Spleen (tissue), 11 donors: ENCODE results near the gene MMP7. TPM values are rescaled to one million over a fixed set of nuclear protein-coding genes. Genes with fewer than 3 reads are reported as not detected.

Source experiments
- DNase-seq: peaks from one replicate; pipeline ENCODE4 v3.0.0-alpha.2; 2020
- H3K27ac ChIP-seq, 8 donors: fragments of 200-600 bp; sonication (generic) in 7 of 8; 1 replicate in 4 of 8; 2 replicates in 4 of 8; pipeline versions ENCODE4 v1.5.0 to v1.8.0; 2016 to 2021; ENCODE audit warnings: inconsistent platforms in 4 of 8, mild to moderate bottlenecking in 4 of 8, moderate library complexity in 1 of 8
- H3K27me3 ChIP-seq, 7 donors: fragments of 200-600 bp; sonication (generic) in 6 of 7; replicated peaks in 1 of 7; 1 replicate in 4 of 7; 2 replicates in 3 of 7; pipeline versions ENCODE4 v1.5.0 to v1.8.0; 2016 to 2021; ENCODE audit warnings: inconsistent platforms in 3 of 7, mild to moderate bottlenecking in 1 of 7
- H3K36me3 ChIP-seq, 6 donors: fragments of 200-600 bp; sonication (generic) in 5 of 6; 1 replicate in 4 of 6; 2 replicates in 2 of 6; pipeline versions ENCODE4 v1.5.0 to v1.8.0; 2016 to 2021; ENCODE audit warnings: inconsistent platforms in 2 of 6
- H3K4me1 ChIP-seq, 6 donors: fragments of 200-600 bp; sonication (generic) in 5 of 6; 1 replicate in 3 of 6; 2 replicates in 3 of 6; pipeline versions ENCODE4 v1.5.0 to v1.8.0; 2016 to 2021; ENCODE audit warnings: inconsistent platforms in 3 of 6
- H3K4me3 ChIP-seq, 8 donors: fragments of 200-600 bp; sonication (generic) in 7 of 8; 1 replicate in 4 of 8; 2 replicates in 4 of 8; pipeline versions ENCODE4 v1.5.0 to v1.8.0; 2016 to 2021; ENCODE audit warnings: inconsistent platforms in 4 of 8, mild to moderate bottlenecking in 4 of 8, moderate library complexity in 2 of 8
- H3K9me3 ChIP-seq, 8 donors: fragments of 200-600 bp; sonication (generic) in 7 of 8; 1 replicate in 4 of 8; 2 replicates in 4 of 8; pipeline versions ENCODE4 v1.5.0 to v1.8.0; 2016 to 2021; ENCODE audit warnings: inconsistent platforms in 4 of 8
- CTCF ChIP-seq, 11 experiments: fragments of 200-600 bp in 7 of 11; fragments of 450-650 bp in 4 of 11; sonication (generic) in 4 of 11; IDR thresholded peaks in 8 of 11; conservative IDR thresholded peaks in 3 of 11; 1 replicate in 7 of 11; 2 replicates in 4 of 11; pipeline versions ENCODE4 v1.4.0 to v1.8.0; 2016 to 2021; ENCODE audit warnings: antibody characterized with exemption in 11 of 11, inconsistent platforms in 4 of 11, mild to moderate bottlenecking in 1 of 11
- POLR2A ChIP-seq, 3 donors: fragments of 450-650 bp; IDR thresholded peaks; one replicate each; pipeline ENCODE4 v1.5.1; 2017; ENCODE audit warnings: antibody characterized with exemption in 3 of 3, mild to moderate bottlenecking in 1 of 3
- POLR2AphosphoS5 ChIP-seq, 3 donors: sonication (generic); formaldehyde crosslinking; IDR thresholded peaks; one replicate each; pipeline ENCODE4 v1.5.1; 2017; ENCODE audit warnings: antibody characterized with exemption in 3 of 3
- WGBS, 5 donors: extraction: QIAGEN DNeasy Blood & Tissue Kit in 3 of 5; methylation state at CpG; one replicate each; pipeline versions ENCODE4 v1.1.5 to v1.1.7; 2013 to 2018; 5-methylcytosine and 5-hydroxymethylcytosine counted together
- intact Hi-C: fragments of 100-400 bp; cut with DNase I; formaldehyde crosslinking; loops from one replicate; pipeline ENCODE4 v1.15.0; 2023; ENCODE audit warnings: low total_unique reads
- polyA plus RNA-seq, 3 donors: library from polyadenylated mRNA; stranded (reverse); fragments of 200-250 nt; gene quantifications; one replicate each; pipeline ENCODE4 v1.2.1, GENCODE V29; 2013
- total RNA-seq, 7 donors: library from RNA; depleted of rRNA in 3 of 7; stranded (reverse); fragments of >200 nt in 3 of 7; fragmentation: NEBNext Ultra II Directional in 4 of 7; extraction: Animal tissue kit (Norgen Biotek cat#: 25700) in 4 of 7; gene quantifications; one replicate each; pipeline versions ENCODE4 v1.1.0 to v1.2.1, GENCODE V29; 2016 to 2021
- donor health status: healthy with polysubstance abuse.
- donor health status: DM: no; HTN: no; CAD: no; lungs with moderate emphysema.
- donor health status: DM: no; HTN: no; CAD: no.
- donor health status: Bipolar disorder and iron deficiency.
- donor health status: healthy.
- donor health status: DM: no; HTN: no; CAD: no.
- donor health status: DM: yes; HTN: yes; CAD: no.

MMP7 gene
- total and polyA plus RNA-seq, 10 donors = 0.34 to 0.63 (median 0.59) TPM; not detected in 7

DNA sequence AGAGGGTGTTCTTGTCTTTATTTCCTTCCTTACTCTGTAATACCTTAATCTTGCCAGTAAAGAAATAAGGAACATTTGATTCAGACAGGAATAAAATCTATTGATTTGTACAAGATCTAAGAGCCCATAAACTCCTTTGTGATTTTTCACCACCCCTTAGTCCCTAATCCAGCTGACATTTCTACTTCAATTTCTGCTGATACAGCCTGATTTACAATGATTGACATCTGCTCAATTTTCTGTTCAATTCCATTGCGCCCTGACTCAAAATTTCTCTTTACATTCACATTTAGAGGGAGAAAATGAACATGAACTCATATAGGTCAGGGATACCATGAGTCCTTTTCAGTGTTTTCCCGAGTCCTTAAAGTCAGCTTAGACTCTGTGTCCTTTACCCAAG is 50.8 kb downstream of the MMP7 start:
- intact Hi-C loops = no loop called here
- H3K4me3 ChIP-seq = no peak overlapping the region
- no peak for DNase-seq
- no peaks in the 10 kb centered on the region for H3K9me3 ChIP-seq
- no peak for TF ChIP-seq CTCF (IDR thresholded peaks at IDR 0.05 in 8 of 11, conservative IDR thresholded peaks at IDR 0.05 in 3 of 11)
- no peak for TF ChIP-seq POLR2AphosphoS5 (IDR thresholded peaks at IDR 0.05)
- TF ChIP-seq POLR2A (IDR thresholded peaks at IDR 0.05) = no peak
- 94 to 100% (median 96%) methylated on average over 2 of the region's 2 CpGs for WGBS, 5 donors
- H3K27me3 ChIP-seq = no peaks in the 10 kb centered on the region
- H3K36me3 ChIP-seq = no peaks in the 10 kb centered on the region
- no peak overlapping the region for H3K27ac ChIP-seq
- H3K4me1 ChIP-seq = peaks cover 0 to 26% (median 12%) of the 10 kb centered on the region in 6 donors

DNA sequence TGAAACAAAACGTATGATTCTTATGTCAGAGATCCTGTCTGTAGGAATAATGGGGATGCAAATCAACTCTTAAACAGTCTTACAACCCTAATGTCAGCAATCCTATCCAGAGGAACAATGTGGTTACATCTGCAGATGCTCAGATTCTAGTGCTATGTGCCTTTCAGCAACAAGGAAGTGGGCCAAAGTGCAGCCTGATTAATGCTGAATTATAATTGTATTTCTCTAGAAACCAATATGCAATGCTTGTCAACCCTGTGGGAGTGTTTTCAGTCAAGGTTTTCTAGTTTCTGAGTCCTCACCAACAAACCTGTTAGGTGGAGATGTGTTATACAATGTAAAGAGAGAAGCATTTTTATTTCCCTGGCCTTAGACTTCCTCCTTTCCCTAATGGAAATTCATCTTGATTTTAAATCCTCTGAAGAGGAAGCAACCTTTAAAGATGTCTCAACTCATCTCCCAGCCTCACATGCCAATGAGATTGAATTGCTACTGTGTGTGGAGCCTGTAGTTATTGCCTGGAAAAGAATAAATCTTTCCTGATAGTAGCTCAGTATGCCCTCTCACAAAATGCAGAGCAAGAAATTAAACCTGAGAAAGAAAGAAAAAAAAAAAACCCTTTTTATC is 51.8 kb downstream of the MMP7 start:
- Histone ChIP-seq H3K4me1 (peaks cover 0 to 35% (median 13%) of the 10 kb centered on the region in 6 donors), H3K36me3 (no peaks in the 10 kb centered on the region), H3K27ac (no peak overlapping the region), H3K27me3 (no peaks in the 10 kb centered on the region), H3K9me3 (no peaks in the 10 kb centered on the region), H3K4me3 (no peak overlapping the region)
- intact Hi-C loops = no loop called here
- TF ChIP-seq POLR2A (IDR thresholded peaks at IDR 0.05) = no peak
- no peak for TF ChIP-seq POLR2AphosphoS5 (IDR thresholded peaks at IDR 0.05)
- TF ChIP-seq CTCF (IDR thresholded peaks at IDR 0.05 in 8 of 11, conservative IDR thresholded peaks at IDR 0.05 in 3 of 11) = no peak
- no peak for DNase-seq
- WGBS, 5 donors = 71 to 93% (median 80%) methylated on average over 1 of the region's 1 CpG

DNA sequence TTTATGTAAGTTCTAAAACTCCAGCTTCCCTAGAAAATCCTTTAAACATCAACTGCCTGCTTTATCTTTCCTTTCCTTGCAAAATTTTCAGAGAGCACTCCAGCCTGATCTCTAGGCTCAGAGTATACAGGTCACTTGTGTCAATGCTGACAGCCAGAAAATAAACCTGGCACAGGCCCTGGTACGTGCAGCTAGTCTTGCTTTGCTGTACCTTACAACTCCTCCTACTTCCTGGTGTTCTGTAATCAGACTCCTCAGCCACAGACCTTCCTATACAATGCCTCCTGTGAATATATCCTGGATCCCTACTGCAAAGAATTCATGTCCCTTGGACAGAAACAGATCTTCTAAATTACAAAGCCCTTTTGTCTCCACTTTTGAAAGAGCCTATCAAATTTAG is 53.7 kb downstream of the MMP7 start:
- Histone ChIP-seq H3K4me1 (peaks cover 0 to 36% (median 13%) of the 10 kb centered on the region in 6 donors), H3K9me3 (no peaks in the 10 kb centered on the region), H3K4me3 (no peak overlapping the region), H3K27me3 (no peaks in the 10 kb centered on the region), H3K36me3 (no peaks in the 10 kb centered on the region), H3K27ac (peak overlapping the region in 1 of 8 donors; percentile 29)
- intact Hi-C loops = no loop called here
- DNase-seq = no peak
- WGBS, 5 donors = 3 to 9% (median 6%) methylated on average over 1 of the region's 1 CpG
- no peak for TF ChIP-seq POLR2AphosphoS5 (IDR thresholded peaks at IDR 0.05)
- no peak for TF ChIP-seq CTCF (IDR thresholded peaks at IDR 0.05 in 8 of 11, conservative IDR thresholded peaks at IDR 0.05 in 3 of 11)
- TF ChIP-seq POLR2A (IDR thresholded peaks at IDR 0.05) = no peak

DNA sequence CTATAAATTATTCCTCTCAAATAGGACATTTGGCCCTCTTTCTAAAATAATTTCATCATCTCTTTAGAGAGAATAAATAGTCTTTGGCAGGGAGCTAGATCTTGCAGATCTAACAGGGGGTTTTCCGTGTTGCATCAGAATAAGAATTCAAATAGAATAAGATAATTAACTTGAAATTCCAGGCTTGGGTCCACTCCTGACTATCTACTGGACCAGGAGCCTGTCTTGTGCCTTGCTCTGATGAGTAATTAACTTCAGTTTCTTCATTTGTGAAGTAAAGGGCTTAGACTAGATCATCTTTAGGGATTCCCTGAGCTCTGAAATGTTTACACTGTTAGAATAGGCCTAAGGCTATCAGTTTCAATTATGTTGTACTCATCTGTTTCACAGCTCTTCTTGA is 54.5 kb downstream of the MMP7 start:
- Histone ChIP-seq H3K27ac (peak overlapping the region in 2 of 8 donors; percentile 10 to 29), H3K4me1 (peaks cover 0 to 39% (median 15%) of the 10 kb centered on the region in 6 donors), H3K27me3 (no peaks in the 10 kb centered on the region), H3K9me3 (no peaks in the 10 kb centered on the region), H3K36me3 (no peaks in the 10 kb centered on the region), H3K4me3 (no peak overlapping the region)
- WGBS, 5 donors = 78 to 88% (median 80%) methylated on average over 1 of the region's 1 CpG
- TF ChIP-seq CTCF (IDR thresholded peaks at IDR 0.05 in 8 of 11, conservative IDR thresholded peaks at IDR 0.05 in 3 of 11) (no peak), POLR2AphosphoS5 (IDR thresholded peaks at IDR 0.05) (no peak), POLR2A (IDR thresholded peaks at IDR 0.05) (no peak)
- no peak for DNase-seq
- intact Hi-C loops = no loop called here
